ENCODE data around the gene IDUA.

IDUA gene

GRCh38 chr4:999882-1000425, 13.1 kb downstream of the IDUA start:
- in situ Hi-C loops (cut with MboI; ENCODE audit: low sequenced_read_pairs, unreplicated experiment): no loop called here
- no peak for TF ChIP-seq CTCF (IDR thresholded peaks at IDR 0.05; ENCODE audit: borderline replicate concordance, control extremely low read depth, extremely low read depth, insufficient read depth, missing control alignments)

GRCh38 chr4:1000686-1001260, 13.9 kb downstream of the IDUA start:
- no peak for TF ChIP-seq CTCF (IDR thresholded peaks at IDR 0.05; ENCODE audit: borderline replicate concordance, control extremely low read depth, extremely low read depth, insufficient read depth, missing control alignments)
- DNase-seq (ENCODE audit: low spot score): no peak
- in situ Hi-C loops (cut with MboI; ENCODE audit: low sequenced_read_pairs, unreplicated experiment): no loop called here

More at GRCh38 chr4:999882-1000425, 13.1 kb downstream of the IDUA start:
- no peak for DNase-seq (ENCODE audit: low spot score)

- in situ Hi-C loops (cut with MboI; ENCODE audit: low sequenced_read_pairs, unreplicated experiment): no loop called here
- TF ChIP-seq CTCF (IDR thresholded peaks at IDR 0.05; ENCODE audit: borderline replicate concordance, control extremely low read depth, extremely low read depth, insufficient read depth, missing control alignments): no peak
- DNase-seq (ENCODE audit: low spot score): no peak
Measured at GRCh38 chr4:1001561-1002130, 14.8 kb downstream of the IDUA start.

- no peak for TF ChIP-seq CTCF (IDR thresholded peaks at IDR 0.05; ENCODE audit: borderline replicate concordance, control extremely low read depth, extremely low read depth, insufficient read depth, missing control alignments)
- DNase-seq (ENCODE audit: low spot score): no peak
- in situ Hi-C loops (cut with MboI; ENCODE audit: low sequenced_read_pairs, unreplicated experiment): no loop called here
Measured at GRCh38 chr4:1002131-1002630, 15.3 kb downstream of the IDUA start.

- TF ChIP-seq CTCF (IDR thresholded peaks at IDR 0.05; ENCODE audit: borderline replicate concordance, control extremely low read depth, extremely low read depth, insufficient read depth, missing control alignments): no peak
- DNase-seq (ENCODE audit: low spot score): no peak
- in situ Hi-C loops (cut with MboI; ENCODE audit: low sequenced_read_pairs, unreplicated experiment): no loop called here
Measured at GRCh38 chr4:1002631-1003251, 15.9 kb downstream of the IDUA start.

GRCh38 chr4:1003271-1004070, 16.6 kb downstream of the IDUA start:
- no peak for TF ChIP-seq CTCF (IDR thresholded peaks at IDR 0.05; ENCODE audit: borderline replicate concordance, control extremely low read depth, extremely low read depth, insufficient read depth, missing control alignments)
- in situ Hi-C loops (cut with MboI; ENCODE audit: low sequenced_read_pairs, unreplicated experiment): no loop called here
- DNase-seq (ENCODE audit: low spot score): no peak
